Spleen (tissue), 11 donors: ENCODE results near the gene SRPK2. TPM values are rescaled to one million over a fixed set of nuclear protein-coding genes. Genes with fewer than 3 reads are reported as not detected.
"Not testable (repeated sequence)": the region's sequence is repeated elsewhere in the genome, so short reads cannot be mapped to it uniquely, and the experiment has no call there.

Source experiments
- DNase-seq: peaks from one replicate; pipeline ENCODE4 v3.0.0-alpha.2; 2020
- H3K27ac ChIP-seq, 8 donors: fragments of 200-600 bp; sonication (generic) in 7 of 8; 1 replicate in 4 of 8; 2 replicates in 4 of 8; pipeline versions ENCODE4 v1.5.0 to v1.8.0; 2016 to 2021; ENCODE audit warnings: inconsistent platforms in 4 of 8, mild to moderate bottlenecking in 4 of 8, moderate library complexity in 1 of 8
- H3K27me3 ChIP-seq, 7 donors: fragments of 200-600 bp; sonication (generic) in 6 of 7; replicated peaks in 1 of 7; 1 replicate in 4 of 7; 2 replicates in 3 of 7; pipeline versions ENCODE4 v1.5.0 to v1.8.0; 2016 to 2021; ENCODE audit warnings: inconsistent platforms in 3 of 7, mild to moderate bottlenecking in 1 of 7
- H3K36me3 ChIP-seq, 6 donors: fragments of 200-600 bp; sonication (generic) in 5 of 6; 1 replicate in 4 of 6; 2 replicates in 2 of 6; pipeline versions ENCODE4 v1.5.0 to v1.8.0; 2016 to 2021; ENCODE audit warnings: inconsistent platforms in 2 of 6
- H3K4me1 ChIP-seq, 6 donors: fragments of 200-600 bp; sonication (generic) in 5 of 6; 1 replicate in 3 of 6; 2 replicates in 3 of 6; pipeline versions ENCODE4 v1.5.0 to v1.8.0; 2016 to 2021; ENCODE audit warnings: inconsistent platforms in 3 of 6
- H3K4me3 ChIP-seq, 8 donors: fragments of 200-600 bp; sonication (generic) in 7 of 8; 1 replicate in 4 of 8; 2 replicates in 4 of 8; pipeline versions ENCODE4 v1.5.0 to v1.8.0; 2016 to 2021; ENCODE audit warnings: inconsistent platforms in 4 of 8, mild to moderate bottlenecking in 4 of 8, moderate library complexity in 2 of 8
- H3K9me3 ChIP-seq, 8 donors: fragments of 200-600 bp; sonication (generic) in 7 of 8; 1 replicate in 4 of 8; 2 replicates in 4 of 8; pipeline versions ENCODE4 v1.5.0 to v1.8.0; 2016 to 2021; ENCODE audit warnings: inconsistent platforms in 4 of 8
- CTCF ChIP-seq, 11 experiments: fragments of 200-600 bp in 7 of 11; fragments of 450-650 bp in 4 of 11; sonication (generic) in 4 of 11; IDR thresholded peaks in 8 of 11; conservative IDR thresholded peaks in 3 of 11; 1 replicate in 7 of 11; 2 replicates in 4 of 11; pipeline versions ENCODE4 v1.4.0 to v1.8.0; 2016 to 2021; ENCODE audit warnings: antibody characterized with exemption in 11 of 11, inconsistent platforms in 4 of 11, mild to moderate bottlenecking in 1 of 11
- POLR2A ChIP-seq, 3 donors: fragments of 450-650 bp; IDR thresholded peaks; one replicate each; pipeline ENCODE4 v1.5.1; 2017; ENCODE audit warnings: antibody characterized with exemption in 3 of 3, mild to moderate bottlenecking in 1 of 3
- POLR2AphosphoS5 ChIP-seq, 3 donors: sonication (generic); formaldehyde crosslinking; IDR thresholded peaks; one replicate each; pipeline ENCODE4 v1.5.1; 2017; ENCODE audit warnings: antibody characterized with exemption in 3 of 3
- WGBS, 5 donors: extraction: QIAGEN DNeasy Blood & Tissue Kit in 3 of 5; methylation state at CpG; one replicate each; pipeline versions ENCODE4 v1.1.5 to v1.1.7; 2013 to 2018; 5-methylcytosine and 5-hydroxymethylcytosine counted together
- intact Hi-C: fragments of 100-400 bp; cut with DNase I; formaldehyde crosslinking; loops from one replicate; pipeline ENCODE4 v1.15.0; 2023; ENCODE audit warnings: low total_unique reads
- polyA plus RNA-seq, 3 donors: library from polyadenylated mRNA; stranded (reverse); fragments of 200-250 nt; gene quantifications; one replicate each; pipeline ENCODE4 v1.2.1, GENCODE V29; 2013
- total RNA-seq, 7 donors: library from RNA; depleted of rRNA in 3 of 7; stranded (reverse); fragments of >200 nt in 3 of 7; fragmentation: NEBNext Ultra II Directional in 4 of 7; extraction: Animal tissue kit (Norgen Biotek cat#: 25700) in 4 of 7; gene quantifications; one replicate each; pipeline versions ENCODE4 v1.1.0 to v1.2.1, GENCODE V29; 2016 to 2021
- donor health status: healthy with polysubstance abuse.
- donor health status: DM: no; HTN: no; CAD: no; lungs with moderate emphysema.
- donor health status: DM: no; HTN: no; CAD: no.
- donor health status: Bipolar disorder and iron deficiency.
- donor health status: healthy.
- donor health status: DM: no; HTN: no; CAD: no.
- donor health status: DM: yes; HTN: yes; CAD: no.

SRPK2 gene
- total and polyA plus RNA-seq, 10 donors, result 9.6 to 60.3 (median 46.2) TPM

GRCh38 chr7:105244594-105244993 lies 144.1 kb downstream of the SRPK2 start:
- intact Hi-C loops, result no loop called here
- TF ChIP-seq CTCF (IDR thresholded peaks at IDR 0.05 in 8 of 11, conservative IDR thresholded peaks at IDR 0.05 in 3 of 11) (no peak), POLR2AphosphoS5 (IDR thresholded peaks at IDR 0.05) (peak in 1 of 3 donors; percentile 20)
- 95 to 97% (median 95%) methylated on average over 28 of the region's 28 CpGs for WGBS, 5 donors
- Histone ChIP-seq H3K36me3 (peaks cover 0 to 5% (median 0%) of the 10 kb centered on the region in 6 donors), H3K4me1 (peaks cover 0 to 67% (median 14%) of the 10 kb centered on the region in 6 donors), H3K27me3 (no peaks in the 10 kb centered on the region), H3K9me3 (peaks cover 0 to 4% (median 0%) of the 10 kb centered on the region in 8 donors), H3K27ac (no peak overlapping the region), H3K4me3 (no peak overlapping the region)
- DNase-seq, result no peak

GRCh38 chr7:105241198-105241597 lies 147.5 kb downstream of the SRPK2 start:
- no peak overlapping the region for H3K27ac ChIP-seq
- TF ChIP-seq POLR2AphosphoS5 (IDR thresholded peaks at IDR 0.05) (no peak), CTCF (IDR thresholded peaks at IDR 0.05 in 8 of 11, conservative IDR thresholded peaks at IDR 0.05 in 3 of 11) (no peak), POLR2A (IDR thresholded peaks at IDR 0.05) (no peak)
- WGBS, 5 donors, result 92 to 96% (median 95%) methylated on average over 3 of the region's 3 CpGs
- H3K36me3 ChIP-seq, result peaks cover 0 to 5% (median 0%) of the 10 kb centered on the region in 6 donors
- intact Hi-C loops, result no loop called here
- H3K4me1 ChIP-seq, result peaks cover 0 to 71% (median 14%) of the 10 kb centered on the region in 6 donors
- H3K9me3 ChIP-seq, result peaks cover 0 to 4% (median 0%) of the 10 kb centered on the region in 8 donors
- DNase-seq, result no peak
- H3K27me3 ChIP-seq, result no peaks in the 10 kb centered on the region
- no peak overlapping the region for H3K4me3 ChIP-seq

GRCh38 chr7:105238198-105238765 lies 150.4 kb downstream of the SRPK2 start:
- no peak for TF ChIP-seq POLR2AphosphoS5 (IDR thresholded peaks at IDR 0.05)
- TF ChIP-seq CTCF (IDR thresholded peaks at IDR 0.05 in 8 of 11, conservative IDR thresholded peaks at IDR 0.05 in 3 of 11), result no peak
- TF ChIP-seq POLR2A (IDR thresholded peaks at IDR 0.05), result no peak
- Histone ChIP-seq H3K36me3 (no peaks in the 10 kb centered on the region), H3K4me1 (peaks cover 0 to 59% (median 6%) of the 10 kb centered on the region in 6 donors), H3K4me3 (no peak overlapping the region), H3K9me3 (no peaks in the 10 kb centered on the region), H3K27me3 (no peaks in the 10 kb centered on the region), H3K27ac (no peak overlapping the region)
- no peak for DNase-seq
- 82 to 98% (median 93%) methylated on average over 5 of the region's 5 CpGs for WGBS, 5 donors
- intact Hi-C loops, result no loop called here

GRCh38 chr7:105234886-105235285 lies 153.8 kb downstream of the SRPK2 start:
- H3K4me1 ChIP-seq, result peaks cover 0 to 30% (median 6%) of the 10 kb centered on the region in 6 donors
- H3K27me3 ChIP-seq, result no peaks in the 10 kb centered on the region
- intact Hi-C loops, result no loop called here
- WGBS, 5 donors, result 86 to 97% (median 94%) methylated on average over 4 of the region's 4 CpGs
- TF ChIP-seq CTCF (IDR thresholded peaks at IDR 0.05 in 8 of 11, conservative IDR thresholded peaks at IDR 0.05 in 3 of 11), result no peak
- TF ChIP-seq POLR2AphosphoS5 (IDR thresholded peaks at IDR 0.05), result no peak
- no peak for TF ChIP-seq POLR2A (IDR thresholded peaks at IDR 0.05)
- H3K36me3 ChIP-seq, result peaks cover 0 to 13% (median 0%) of the 10 kb centered on the region in 6 donors
- no peaks in the 10 kb centered on the region for H3K9me3 ChIP-seq
- H3K27ac ChIP-seq, result no peak overlapping the region
- DNase-seq, result no peak
- H3K4me3 ChIP-seq, result no peak overlapping the region

GRCh38 chr7:105232829-105233291 lies 155.9 kb downstream of the SRPK2 start:
- H3K4me3 ChIP-seq, H3K27ac ChIP-seq, H3K27me3 ChIP-seq, DNase-seq, intact Hi-C loops, H3K9me3 ChIP-seq: not testable (repeated sequence)
- 95 to 98% (median 96%) methylated on average over 6 of the region's 6 CpGs for WGBS, 5 donors
- H3K4me1 ChIP-seq, result peaks cover 0 to 14% (median 6%) of the 10 kb centered on the region in 6 donors
- H3K36me3 ChIP-seq, result peaks cover 0 to 26% (median 6%) of the 10 kb centered on the region in 6 donors
